ENCODE measurements around the gene KLK13.

The KLK13 gene

DNA sequence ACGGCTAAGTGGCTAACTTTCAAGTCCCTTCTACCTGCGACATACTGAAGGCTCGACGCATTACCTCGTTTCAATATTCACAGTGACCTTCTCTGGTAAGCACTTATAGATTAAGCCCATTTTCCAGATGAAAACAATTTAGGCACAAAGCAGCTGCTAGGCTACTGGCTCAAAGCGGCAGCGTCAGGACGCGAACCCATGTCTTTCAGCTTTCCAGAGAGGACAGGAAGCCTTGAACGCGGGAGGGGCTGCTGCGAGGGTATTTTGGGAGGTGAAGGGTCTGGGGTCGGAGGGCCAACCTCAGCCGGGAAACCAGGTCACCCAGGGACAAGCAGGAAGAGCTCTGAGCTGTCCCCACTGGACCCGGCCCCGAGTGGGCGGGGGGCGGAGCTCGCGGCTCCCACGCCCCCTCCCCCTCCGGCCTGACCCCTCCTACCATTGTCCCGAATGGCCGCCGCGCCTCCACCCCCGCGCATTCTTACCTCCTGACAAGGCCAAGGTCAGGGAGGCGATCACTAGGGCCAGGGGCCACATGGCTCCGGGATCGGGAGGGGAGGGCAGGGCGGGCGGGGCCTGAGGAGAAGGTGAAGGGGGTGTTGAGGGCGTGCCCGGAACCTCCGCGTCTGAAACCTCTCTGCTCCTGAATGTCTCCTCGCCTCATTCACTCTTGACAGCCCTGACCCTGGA lies at the start of gene KLK13:
Gene KLK13, minus strand, starts transcription at position 559 of the 687 bp plus-strand sequence. Its CDS starts 25 bp downstream, at position 534.
- DNase-seq, result no peak

DNA sequence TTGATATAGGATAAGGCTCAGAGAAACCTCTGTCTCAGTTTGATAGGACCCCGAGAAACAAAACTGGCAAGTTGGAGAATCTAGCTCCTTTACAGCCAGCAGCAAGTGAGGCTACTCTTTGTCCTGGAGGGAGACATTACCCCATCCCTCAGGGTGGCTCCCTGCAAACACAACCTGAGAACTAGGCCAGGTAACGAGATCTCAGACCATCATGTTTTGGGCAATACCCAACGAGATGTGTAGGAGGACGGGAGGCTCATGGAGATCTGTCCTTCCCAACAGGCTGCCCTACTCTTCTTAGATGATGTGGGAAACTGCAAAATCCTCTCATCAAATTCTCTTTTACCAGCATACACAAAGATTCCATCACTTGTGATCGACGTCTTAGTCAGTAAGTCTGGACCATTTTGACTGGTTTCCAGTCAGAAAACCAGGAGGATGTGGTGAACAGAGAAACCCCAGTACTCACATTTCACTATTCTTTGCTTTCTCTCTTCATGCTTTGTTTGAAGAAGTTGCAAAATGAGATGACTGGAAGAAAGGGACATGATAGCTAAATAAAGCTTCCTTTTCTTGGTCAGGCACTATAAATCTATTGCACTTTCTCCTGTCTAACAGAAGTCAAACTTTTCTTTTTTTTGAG lies 49.3 kb upstream of the KLK13 start:
- no peak for DNase-seq

DNA sequence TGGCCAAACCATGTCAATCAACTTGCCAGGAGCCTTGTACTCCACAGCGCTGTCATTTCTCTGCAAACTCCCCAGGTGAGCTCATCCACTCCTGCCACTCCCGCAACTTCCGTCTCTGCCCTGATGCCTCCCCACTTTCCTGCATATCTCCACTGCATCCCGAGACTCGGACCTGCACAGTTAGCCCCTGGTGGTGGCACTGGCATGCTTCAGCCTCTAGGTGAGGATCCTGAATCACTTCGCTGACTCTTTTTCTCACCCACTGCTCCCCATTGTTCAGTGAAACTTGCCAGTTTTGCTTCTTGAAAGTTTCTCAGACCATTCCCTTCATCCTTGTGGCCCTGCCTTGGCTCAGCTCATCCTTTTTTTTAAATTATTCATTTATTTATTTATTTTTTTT lies 46.7 kb upstream of the KLK13 start:
- DNase-seq, result no peak

GRCh38 chr19:51110666-51110971 lies 45.7 kb upstream of the KLK13 start:
- DNase-seq, result no peak

DNA sequence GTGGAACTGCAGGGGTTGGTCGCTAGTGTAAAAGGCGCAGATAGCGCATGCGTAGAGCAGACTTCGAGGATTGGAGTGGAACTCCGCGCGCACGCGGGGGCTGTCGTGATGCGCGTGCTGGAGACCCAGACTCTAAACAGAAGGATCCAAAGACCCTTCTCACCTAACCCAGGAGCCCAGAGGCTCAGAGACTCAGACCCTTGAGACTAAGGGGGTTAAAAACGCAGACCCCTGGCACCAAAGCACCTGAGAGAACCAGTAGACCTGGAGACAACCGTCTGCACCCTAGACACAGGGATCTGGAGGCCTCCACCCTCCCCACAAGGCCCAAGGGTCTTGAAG lies 43.9 kb upstream of the KLK13 start:
- DNase-seq, result no peak

DNA sequence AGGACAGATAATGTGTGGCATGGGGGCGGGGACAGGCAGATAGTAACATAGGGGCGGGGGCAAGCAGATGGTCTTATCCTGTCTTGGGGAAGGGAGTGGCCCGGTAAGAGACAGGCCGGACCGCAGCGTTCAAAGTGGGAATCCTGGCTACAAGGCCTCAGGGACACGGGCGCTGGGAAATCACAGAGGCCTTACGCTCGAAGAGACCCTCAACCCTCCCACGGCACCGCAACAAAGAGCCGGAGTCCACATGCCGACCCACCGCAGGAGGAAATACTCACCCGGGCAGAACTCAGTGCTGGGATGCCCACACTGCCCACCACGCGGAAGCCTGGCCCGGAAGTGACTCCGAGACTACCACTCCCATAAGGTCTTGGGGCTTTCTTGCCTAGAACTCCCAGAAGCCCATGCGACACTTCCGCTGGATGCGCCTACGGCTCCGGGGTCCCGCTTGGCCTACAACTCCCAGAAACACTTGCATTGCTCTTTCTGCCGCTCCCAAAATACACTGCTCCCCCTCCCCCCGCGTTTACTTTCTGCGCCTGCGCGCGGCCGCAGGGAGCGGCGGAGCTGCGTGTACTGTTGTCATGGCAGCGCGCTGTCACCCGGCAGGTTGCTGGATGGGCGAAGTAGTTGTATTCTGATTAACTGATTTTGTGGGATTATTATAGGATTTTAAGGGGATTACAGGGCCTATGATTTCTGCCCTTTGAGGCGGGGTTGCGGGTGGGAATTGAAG lies 43.3 kb upstream of the KLK13 start, which contains the start of gene CTU1:
Gene CTU1, minus strand, starts transcription at position 344 of the 739 bp plus-strand sequence. CDS start 3,840 bp downstream, outside the sequence.
- DNase-seq, result peak; percentile 99

DNA sequence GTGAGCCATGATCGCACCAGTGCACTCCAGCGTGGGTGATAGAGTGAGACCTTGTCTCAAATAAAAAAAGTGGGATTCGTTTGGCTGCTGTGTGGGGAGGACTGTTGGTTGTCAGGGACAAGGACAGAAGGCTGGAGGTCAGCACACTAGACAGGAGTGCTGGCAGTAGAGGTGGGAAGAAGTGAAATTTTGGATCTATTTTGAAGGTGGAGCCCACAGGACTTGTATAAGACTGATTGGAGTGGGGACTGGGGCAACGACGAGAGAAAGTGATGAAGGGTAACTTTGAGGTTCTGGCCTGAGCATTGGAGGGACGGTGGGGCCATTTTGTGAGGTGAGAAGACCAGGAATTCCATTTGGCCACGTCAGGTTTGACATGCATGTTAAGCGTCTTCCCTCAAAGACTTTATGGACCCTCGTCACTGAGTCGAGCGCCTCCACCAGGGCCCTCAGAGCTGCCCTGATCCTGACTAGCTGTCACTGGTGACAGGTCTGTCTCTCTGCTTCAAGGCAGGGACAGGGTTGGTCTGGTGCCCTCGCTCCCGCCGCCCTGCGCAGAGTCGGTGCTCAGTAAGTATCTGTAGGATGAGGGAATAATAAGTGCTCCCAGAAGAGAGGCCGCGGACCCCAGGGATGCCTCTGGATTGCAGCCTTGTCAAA lies 42.6 kb upstream of the KLK13 start:
- DNase-seq, result no peak

GRCh38 chr19:51103926-51104341 lies 39.0 kb upstream of the KLK13 start:
- no peak for DNase-seq

DNA sequence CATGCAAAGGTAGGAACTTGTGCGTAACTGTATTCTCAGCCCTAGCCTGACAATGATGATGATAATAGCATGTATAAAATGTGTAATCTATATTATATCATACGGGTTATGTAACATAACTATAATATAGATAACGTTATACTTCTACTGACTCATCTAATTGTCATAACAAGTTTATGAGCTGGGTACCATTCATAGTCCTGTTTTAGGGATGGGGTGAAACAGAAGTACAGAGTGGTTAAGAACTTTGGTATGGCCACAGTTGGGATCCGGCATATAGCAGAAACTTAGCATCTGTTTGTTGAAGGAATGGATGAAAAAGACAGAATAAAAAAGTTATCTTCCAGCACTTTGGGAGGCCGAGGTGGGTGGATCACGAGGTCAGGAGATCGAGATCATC lies 38.1 kb upstream of the KLK13 start:
- no peak for DNase-seq

DNA sequence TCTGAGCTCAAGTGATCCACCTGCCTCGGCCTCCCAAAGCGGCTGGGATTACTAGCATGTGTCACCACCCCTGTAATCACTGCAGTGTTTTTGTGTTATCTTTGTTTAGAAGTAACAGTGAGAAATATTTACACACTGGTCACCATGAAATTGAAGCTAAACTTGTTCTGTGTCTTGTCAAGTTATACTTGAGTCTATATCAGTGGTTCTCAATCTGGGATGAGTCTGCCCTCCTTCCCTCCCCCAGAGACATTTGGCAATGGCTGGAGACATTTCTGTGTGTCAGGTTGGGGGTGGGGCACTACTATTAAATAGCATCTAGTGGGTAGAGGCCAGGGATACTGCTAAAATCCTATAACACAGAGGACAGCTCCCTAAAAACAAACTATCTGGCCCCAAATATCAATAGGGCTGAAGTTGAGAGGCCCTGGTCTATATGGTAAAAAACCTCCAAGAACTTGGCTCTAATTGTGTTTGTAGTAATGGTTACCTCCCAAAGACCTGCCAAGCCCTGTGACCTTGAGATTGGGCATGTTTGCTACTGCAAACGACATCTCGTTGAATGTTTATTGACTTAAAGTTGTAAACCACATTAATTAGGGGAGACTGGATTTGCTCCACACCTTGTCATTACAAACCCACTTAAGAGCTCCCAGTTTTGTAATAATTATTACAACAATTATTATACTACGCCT lies 36.4 kb upstream of the KLK13 start:
- DNase-seq, result no peak

DNA sequence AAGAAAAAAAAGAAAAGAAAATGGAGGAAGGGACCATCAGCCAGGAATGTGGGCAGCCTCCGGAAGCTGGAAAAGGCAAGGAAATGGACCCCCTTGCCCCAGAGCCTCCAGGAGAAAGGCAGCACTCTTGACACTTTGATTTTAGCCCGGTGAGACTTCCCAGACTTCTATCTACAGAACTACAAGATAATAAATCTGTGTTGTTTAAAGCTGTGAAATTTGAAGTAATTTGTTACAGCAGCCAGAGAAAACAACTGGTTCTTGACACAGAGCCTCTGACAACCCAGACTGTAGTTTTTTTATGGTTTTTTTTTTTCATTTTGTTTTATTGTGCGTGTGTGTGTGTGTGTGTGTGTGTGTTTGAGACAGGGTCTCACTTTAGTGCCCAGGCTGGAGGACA lies 35.7 kb upstream of the KLK13 start:
- DNase-seq, result no peak

- no peak for DNase-seq
Measured at GRCh38 chr19:51099047-51099382, 34.1 kb upstream of the KLK13 start.

GRCh38 chr19:51098365-51099046 lies 33.6 kb upstream of the KLK13 start:
- peak; percentile 63 for DNase-seq

DNA sequence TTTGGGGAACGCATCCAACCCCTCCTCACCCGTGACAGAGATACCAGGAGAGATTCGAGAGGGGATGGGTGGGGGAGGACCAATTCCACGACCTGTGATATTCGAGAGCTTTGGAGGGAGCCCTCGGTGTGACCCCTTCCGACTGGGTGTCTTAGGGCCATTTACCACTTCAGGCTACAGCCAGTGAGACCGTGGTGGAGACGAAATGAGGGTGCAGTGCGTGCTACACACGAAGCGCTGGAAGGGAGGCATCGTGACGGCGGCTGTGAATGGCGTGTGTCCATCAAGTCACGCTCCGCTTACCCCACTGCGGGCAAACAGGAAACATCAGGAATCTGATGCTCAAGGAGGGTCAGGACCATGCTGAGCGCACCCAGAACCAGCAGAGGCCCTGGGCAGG lies 32.9 kb upstream of the KLK13 start:
- no peak for DNase-seq

- peak; percentile 60 for DNase-seq
Measured at GRCh38 chr19:51097166-51097738, 32.4 kb upstream of the KLK13 start.

GRCh38 chr19:51096473-51097165 lies 31.7 kb upstream of the KLK13 start:
- DNase-seq, result no peak

DNA sequence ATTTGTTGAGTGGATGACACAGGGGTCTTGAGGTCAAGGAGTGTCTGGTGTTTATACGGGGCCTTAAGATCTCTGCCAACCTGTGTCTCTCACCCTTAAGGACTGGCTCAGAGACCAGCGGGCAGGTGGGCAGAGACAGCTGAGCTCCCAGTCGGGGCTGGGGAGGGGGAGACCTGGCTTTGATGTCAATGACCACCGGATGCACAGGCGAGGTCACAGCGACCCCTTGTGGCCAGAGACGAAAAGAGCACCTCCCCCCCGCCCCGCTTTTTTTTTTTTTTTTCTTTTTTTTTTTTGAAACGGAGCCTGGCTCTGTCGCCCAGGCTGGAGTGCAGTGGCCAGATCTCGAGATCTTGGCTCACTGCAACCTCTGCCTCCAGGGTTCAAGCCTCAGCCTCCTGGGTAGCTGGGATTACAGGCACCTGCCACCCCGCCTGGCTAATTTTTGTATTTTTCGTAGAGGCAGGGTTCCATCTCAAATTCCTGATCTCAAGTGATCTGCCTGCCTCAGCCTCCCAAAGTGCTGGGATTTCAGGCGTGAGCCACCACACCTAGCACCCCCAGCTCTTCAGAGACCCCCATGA lies 29.9 kb upstream of the KLK13 start:
- DNase-seq, result no peak

DNA sequence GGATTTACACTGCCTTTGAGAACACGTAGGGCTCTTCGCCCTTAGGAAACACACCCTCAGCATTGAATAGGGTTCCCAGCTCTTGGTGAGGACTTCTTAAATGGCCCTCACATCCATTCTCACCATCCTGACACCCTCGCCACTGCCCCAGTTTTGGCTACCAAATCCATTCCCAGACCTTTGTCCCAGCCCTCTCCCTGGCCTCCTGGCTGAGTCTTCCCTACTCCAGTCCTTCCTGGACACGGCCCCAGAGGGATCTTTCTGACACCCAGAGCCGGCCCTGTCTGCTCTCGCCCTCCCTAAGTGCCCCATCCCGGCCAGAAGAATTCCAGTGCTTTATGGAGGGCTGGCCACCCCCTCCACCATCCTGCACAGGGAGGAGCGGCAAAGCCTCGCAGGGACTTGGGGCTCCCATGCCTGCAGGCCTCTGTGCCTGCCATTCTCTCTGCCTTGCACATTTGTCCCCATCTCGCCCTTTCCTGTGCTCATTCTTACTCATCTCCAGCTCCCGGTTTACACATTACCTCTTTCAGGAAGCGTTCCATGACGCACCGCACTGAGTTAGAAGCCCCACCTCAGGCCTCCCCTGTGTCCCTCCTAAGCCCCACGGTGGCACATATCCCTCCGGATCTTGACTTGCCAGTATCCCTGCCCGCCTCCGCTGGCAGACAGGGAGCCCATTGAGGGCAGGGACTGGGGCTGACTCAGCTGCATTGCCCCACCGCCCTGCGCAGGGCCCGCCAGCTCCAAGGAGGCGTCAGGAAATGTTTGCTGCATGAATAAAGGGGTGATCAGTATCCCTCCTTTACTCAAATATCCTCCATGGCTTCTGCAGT lies 28.8 kb upstream of the KLK13 start:
- no peak for DNase-seq

DNA sequence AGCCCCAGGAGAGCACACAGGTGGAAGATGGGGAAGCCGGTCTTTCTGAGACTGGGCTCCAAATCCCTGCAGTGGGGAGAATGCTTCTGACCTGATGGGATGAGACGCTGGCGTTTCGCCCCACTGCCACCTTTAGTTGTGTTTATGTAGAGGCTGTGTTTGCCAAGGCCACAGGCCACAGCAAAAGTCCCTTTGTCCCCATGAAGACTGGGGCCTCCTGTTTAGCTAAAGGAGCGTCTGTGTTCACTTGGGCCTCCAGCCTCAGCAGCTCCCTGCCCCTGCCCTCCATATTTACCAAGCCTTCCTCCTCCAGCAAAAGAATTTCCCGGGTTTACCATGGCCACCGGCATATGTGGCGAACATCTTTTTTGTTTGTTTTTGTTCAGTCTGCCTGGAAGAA lies 28.2 kb upstream of the KLK13 start:
- no peak for DNase-seq

Measured in femur (tissue), 1 donor.